ENCODE results near the gene KLHDC10.
"Not testable (repeated sequence)": the region's sequence is repeated elsewhere in the genome, so short reads cannot be mapped to it uniquely, and the experiment has no call there.

The KLHDC10 gene

GRCh38 chr7:130083497-130083896, 13.2 kb downstream of the KLHDC10 start:
- not testable (repeated sequence) for DNase-seq

GRCh38 chr7:130084037-130084875, 13.9 kb downstream of the KLHDC10 start:
- DNase-seq, result peak in 1 of 2 experiments; percentile 34

DNA sequence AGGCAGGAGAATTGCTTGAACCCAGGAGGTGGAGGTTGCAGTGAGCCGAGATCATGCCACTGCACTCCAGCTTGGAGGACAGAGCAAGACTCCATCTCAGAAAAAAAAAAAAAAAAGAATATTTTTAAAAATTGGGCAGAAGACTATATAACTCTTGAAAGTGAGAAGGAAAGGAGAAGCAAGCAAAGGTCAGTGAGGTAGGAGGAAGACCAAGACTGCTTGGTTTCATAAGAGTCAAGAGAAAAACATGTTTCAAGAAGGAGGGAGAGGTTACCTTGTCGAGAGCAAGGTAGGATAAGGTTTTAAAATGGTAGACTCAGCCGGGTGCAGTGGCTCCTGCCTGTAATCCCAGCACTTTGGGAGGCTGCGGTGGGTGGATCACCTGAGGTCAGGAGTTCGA, 14.9 kb downstream of the KLHDC10 start:
- not testable (repeated sequence) for DNase-seq

DNA sequence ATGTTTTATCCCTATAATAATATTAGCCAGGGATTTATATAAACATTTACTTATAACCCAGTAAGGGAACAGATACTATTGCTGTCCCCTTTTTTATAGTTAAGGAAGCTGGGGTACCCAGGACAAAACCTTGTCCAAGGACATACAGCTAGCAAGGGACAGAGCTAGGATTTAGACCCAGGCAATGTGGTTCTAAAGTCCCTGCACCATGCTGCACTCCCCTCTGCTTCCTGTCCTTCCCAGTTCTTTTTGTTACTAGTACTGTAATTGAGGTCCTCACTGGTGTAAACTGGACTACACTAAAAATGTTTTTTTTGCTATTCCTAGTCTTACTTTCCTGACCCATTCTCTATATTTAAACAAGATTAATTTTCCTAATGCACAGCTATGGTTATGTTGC, 16.6 kb downstream of the KLHDC10 start:
- DNase-seq, result no peak

DNA sequence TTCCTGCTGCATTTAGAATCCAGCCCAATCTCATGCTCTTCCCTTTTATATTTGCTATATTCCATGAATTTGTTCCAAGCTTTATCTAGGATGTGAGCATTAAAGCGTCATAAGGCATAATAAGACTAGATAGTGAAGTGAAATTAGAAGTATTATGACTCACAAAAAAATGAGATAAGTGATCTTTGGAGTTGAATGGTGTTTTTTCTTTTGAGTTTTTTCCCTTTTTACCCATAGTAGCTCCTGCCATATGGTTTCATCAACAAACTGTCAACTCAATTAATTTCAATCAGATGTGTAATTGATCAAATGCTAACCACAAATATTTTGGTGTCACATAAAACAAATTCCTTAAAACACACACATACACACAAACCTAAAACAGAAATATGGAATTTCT, 17.0 kb downstream of the KLHDC10 start:
- no peak for DNase-seq

DNA sequence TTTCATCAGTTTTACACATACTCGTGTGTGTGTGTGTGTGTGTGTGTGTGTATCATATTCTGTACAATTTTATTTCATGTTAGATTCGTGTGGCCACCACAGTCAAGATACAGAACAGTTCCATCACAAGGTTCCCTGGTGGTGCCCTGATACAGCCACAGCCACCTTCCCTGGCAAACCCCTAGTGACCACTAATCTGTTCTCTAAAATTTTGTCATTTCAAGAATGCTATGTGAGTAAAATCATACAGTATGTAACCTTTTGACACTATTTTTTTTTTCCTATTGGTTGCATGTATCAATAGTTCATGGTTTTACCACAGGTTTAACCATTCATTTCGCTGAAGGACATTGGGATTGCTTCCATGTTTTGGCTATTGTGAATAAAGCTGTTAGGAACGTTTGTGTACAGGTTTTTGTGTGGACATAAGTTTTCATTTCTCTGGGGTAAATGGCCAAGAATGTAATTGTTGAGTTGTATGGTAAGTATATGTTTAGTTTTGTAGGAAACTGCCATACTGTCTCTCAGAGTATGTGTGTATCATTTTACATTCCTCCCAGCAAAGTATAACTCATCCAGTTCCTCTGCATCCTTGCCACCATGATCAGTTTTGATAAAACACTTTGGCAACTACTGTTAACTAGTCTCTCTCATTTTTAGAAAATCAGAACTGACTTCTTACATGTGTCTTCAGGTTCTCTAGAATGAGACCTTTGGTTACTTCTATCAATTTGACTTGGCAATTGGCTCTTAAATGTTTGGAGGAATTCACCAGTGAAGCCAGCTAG, 20.6 kb downstream of the KLHDC10 start:
- no peak for DNase-seq

GRCh38 chr7:130091999-130092398, 21.7 kb downstream of the KLHDC10 start:
- no peak for DNase-seq

DNA sequence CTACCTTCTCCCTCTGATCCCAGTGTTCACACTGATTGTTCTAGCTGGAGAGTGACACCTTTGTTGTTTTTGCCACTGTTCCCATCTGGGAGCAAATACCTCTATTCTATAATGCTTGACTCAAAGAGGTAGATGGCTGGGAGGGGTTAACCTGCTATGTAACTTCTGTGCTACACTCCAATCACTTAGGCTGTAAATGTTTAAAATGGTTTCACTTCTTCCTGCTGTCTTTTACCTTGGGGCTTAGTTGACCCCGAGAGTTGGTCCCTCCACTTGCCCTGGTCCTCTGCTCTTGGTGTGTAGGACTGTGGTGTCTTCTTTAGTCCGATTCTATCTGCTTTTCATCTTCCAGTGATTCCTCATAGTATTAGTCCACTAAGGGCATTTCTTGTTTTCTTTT, 22.3 kb downstream of the KLHDC10 start:
- DNase-seq, result no peak

DNA sequence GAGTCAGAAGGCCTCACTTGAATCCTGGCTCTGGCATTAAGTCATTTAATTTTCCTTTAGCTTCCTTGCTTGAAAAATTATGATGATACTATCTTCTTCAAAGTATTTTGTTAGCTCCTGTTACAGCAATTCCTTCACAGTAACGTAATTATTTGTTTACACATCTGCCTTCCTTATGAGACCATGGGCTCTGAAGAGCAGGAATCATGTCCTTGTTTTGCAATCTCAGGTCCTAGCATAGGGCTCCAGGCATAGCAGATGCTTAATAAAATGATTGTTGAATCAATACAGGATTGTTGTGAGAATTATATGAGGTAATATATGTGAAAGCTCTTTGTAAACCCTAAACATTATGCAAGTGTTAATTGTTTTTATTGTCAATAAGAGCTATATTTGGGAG, 25.5 kb downstream of the KLHDC10 start:
- DNase-seq, result no peak

DNA sequence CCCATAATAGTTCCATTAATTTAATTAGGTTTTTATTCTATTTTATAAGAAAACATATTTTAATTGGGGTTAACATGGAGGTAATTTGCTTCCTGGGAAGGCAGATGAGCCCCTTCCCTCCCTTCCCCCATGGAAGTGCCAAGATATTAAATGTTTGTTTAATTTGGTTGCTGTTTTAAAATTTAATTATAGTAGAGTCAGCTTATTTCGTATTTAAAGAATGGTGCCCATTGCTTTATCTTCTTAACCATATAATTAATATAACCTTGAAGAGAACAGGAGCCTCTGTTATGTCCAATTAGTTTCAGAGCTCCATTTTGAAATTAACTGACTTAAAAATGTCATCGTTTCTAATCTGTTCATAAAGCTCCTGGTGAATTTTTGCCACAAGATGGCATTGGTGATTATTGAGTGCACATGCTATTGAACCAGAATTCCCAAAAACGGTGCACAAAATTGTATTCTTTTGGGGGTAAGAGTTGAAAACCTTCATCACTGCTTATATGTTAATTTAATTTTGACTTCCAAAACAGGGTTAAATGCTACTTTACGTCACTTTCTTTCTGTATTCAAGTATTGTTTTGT, 26.0 kb downstream of the KLHDC10 start:
- no peak for DNase-seq

DNA sequence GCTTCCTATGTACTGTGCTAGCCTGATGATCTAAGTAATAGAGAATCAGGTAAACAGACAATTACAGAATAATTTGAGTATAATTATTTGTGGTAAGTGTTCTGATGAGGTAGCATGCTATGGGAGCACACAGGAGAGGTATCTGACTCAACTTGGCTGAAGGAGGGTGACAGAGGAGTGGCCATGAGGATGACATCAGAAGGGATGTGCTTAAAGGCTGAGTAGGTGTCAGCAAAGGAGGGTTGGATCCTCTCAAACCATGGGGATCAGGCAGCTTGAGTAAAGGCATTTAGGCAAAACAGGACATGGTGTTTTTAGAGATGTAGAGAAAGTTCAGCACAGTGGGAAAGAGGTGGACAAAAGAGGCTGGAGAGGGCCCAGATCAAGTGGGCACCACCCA, 29.0 kb downstream of the KLHDC10 start:
- DNase-seq, result no peak

DNA sequence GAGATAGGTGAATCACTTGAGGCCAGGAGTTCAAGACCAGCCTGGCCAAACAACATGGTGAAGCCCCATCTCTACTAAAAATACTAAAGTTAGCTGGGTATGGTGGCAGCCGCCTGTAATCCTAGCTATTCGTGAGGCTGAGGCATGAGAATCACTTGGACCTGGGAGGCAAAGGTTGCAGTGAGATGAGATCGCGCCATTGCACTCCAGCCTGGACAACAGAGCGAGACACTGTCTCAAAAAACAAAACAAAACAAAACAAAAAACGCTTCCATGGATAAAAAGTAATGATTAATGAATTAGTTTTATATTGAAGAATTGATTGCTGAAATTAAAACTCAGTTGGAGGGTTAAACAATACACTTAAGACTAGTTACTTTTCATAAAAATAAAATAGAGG, 32.3 kb downstream of the KLHDC10 start:
- DNase-seq, result no peak

DNA sequence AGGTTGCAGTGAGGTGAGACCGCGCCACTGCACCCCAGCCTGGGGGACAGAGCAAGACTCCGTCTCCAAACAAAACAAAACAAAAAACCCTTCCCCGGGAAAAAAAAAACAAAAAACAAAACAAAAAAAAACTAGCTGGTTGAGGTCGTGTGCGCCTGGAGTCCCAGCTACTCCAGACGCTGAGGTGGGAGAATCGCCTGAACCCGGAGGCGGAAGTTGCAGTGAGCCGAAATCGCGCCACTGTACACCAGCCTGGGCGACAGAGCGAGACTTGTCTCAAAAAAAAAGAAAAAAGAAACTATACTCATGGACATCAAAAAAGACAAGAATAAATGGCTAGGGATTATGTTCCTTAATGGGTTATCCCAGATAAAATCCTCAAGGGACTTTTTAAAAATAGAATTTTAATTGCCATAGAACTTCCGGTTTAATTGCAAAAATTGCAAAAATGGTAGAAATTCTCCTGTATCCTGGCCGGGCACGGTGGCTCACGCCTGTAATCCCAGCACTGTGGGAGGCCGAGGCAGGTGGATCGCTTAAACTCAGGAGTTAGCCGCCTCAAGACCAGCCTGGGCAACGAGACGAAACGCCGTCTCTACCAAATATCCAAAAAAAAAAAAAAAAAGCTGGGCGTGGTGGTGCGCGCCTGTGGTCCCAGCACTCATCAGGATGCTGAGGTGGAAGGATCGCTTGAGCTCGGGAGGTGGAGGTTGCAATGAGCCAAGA, 37.8 kb downstream of the KLHDC10 start:
- no peak for DNase-seq

DNA sequence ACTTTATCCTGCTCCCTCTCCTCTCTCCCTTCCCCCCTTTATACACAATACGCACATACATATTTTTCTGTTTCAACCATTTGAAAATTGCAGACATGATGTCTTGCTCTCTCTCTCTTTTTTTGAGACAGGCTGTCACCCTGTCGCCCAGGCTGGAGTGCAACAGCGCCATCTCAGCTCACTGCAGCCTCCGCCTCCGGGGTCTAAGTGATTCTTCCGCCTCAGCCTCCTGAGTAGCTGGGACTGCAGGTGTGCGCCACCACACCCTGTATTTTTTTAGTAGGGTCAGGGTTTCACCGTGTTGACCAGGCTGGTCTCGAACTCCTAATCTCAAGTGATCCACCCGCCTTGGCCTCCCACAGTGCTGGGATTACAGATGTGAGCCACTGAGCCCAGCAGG, 38.5 kb downstream of the KLHDC10 start:
- no peak for DNase-seq

DNA sequence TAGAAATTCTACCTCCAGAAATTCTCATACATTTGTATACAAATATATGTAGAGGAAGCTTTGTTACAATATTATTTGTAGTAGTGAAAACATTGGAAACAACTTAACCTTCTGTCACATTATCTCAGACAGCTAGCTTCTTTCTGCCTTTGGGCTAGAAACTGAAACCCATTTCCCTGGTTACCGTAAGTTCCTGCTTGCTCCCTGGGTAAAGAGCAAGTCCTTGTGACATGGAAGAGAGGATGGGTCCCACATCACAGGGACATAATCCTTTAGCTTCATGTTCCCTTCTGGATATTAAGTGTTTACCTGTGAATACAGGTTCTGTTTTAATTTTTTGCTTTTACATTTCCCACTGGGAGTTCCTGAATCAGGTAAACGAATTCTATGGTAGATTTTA, 41.8 kb downstream of the KLHDC10 start:
- no peak for DNase-seq

GRCh38 chr7:130112662-130113425, 42.5 kb downstream of the KLHDC10 start:
- no peak for DNase-seq

GRCh38 chr7:130113426-130113805, 43.1 kb downstream of the KLHDC10 start:
- DNase-seq, result not testable (repeated sequence)

GRCh38 chr7:130113887-130114286, 43.6 kb downstream of the KLHDC10 start:
- no peak for DNase-seq

GRCh38 chr7:130114374-130114773, 44.0 kb downstream of the KLHDC10 start:
- no peak for DNase-seq

- no peak for DNase-seq
These were observed 44.4 kb downstream of the KLHDC10 start for GRCh38 chr7:130114776-130115175.

- DNase-seq, result no peak
These were observed 48.0 kb downstream of the KLHDC10 start for GRCh38 chr7:130118294-130118693.

GRCh38 chr7:130118801-130119200, 48.5 kb downstream of the KLHDC10 start:
- DNase-seq, result no peak

Measured in SW 1271 (cell line).